HG02840 (cell line): Measurements from ENCODE around the gene D2HGDH.

ENCODE experiments used
- ATAC-seq: cut with Tn5 transposase; IDR thresholded peaks from one replicate; pipeline ENCODE4 v1.9.1; 2021; ENCODE audit warnings: mild to moderate bottlenecking, moderate library complexity, moderate number of reproducible peaks; ENCODE audit not compliant: unreplicated experiment, low FRiP score

The D2HGDH gene

DNA sequence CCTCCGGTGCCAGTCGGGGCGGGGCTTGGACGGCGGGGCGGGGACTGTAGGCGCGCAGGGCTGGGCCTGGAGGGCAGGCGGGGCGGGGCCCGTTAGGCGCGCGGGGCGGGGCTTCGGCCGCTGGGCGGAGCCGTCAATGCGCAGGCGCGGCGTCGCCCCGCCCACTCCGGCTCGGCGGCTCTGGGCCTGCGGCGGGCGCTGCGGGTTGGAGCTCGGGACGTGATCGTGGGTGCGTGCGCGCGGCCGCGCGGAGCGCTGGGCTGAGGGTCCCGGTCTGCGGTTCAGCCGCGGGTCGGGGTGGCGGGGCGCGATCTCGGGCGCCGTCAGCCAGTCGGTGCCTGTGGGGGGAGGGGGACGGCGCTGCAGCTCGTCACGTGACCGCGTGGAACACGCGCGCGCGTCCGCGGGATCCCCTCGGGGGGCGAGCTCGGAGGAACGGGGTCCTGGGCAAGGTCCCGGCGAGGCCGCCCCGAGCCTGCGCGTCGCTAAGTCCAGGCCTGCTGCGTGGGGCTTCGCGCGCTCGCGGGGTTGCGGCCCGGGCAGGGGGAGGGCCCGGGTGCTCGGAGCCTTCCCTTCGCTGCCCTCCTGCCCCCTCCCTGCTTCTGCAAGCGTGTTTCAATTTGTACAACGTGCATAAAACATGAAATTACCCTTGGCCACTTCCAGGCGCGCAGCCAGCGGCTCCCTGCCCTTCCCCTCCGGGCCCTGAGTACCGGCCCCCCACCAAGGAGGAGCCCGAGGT lies at the start of gene D2HGDH:
TSS of gene D2HGDH (plus strand) at position 164 of the 742 bp plus-strand sequence. CDS start 595 bp downstream, outside the sequence.
- peak; percentile 77 for ATAC-seq

DNA sequence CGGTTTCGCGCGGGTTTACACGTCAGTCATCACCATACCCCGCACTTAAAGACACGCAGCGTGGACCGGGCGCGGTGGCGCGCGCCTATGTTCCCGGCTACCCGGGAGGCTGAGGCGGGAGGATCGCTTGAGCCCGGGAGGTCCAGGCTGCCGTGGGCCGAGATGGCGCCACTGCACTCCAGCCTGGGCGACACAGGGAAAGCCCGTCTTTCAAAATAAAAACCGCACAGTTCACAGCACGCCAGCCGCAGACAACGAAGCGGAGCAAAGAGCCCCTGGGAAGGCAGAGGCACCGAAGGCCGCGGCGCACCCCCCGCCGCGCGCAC lies 48.1 kb upstream of the D2HGDH start:
- ATAC-seq: peak; percentile 20

GRCh38 chr2:241686650-241687425 lies 47.6 kb upstream of the D2HGDH start, which contains the start of gene DTYMK:
DTYMK (minus strand) TSS chr2:241686815; CDS start chr2:241686783, 32 bp downstream.
- peak; percentile 94 for ATAC-seq

DNA sequence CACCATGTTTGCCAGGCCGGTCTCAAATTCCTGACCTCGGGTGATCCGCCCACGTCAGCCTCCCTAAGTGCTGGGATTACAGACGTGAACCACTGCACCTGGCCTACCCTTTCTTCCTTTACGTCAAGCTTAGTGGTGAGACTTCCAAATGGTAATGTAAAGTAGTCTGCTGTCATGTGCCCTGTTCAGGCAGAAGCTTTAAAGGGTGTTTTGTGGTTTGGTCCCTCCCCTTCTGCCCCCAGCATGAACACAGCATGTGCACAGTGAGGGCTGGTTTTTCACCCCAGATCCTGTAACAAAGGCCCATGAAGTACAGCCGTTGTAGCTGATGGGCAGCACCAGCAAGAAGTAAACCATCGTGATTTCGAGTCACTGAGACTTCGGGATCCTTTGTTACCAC lies 45.1 kb upstream of the D2HGDH start:
- no peak for ATAC-seq

GRCh38 chr2:241690202-241690717 lies 44.2 kb upstream of the D2HGDH start:
- no peak for ATAC-seq

DNA sequence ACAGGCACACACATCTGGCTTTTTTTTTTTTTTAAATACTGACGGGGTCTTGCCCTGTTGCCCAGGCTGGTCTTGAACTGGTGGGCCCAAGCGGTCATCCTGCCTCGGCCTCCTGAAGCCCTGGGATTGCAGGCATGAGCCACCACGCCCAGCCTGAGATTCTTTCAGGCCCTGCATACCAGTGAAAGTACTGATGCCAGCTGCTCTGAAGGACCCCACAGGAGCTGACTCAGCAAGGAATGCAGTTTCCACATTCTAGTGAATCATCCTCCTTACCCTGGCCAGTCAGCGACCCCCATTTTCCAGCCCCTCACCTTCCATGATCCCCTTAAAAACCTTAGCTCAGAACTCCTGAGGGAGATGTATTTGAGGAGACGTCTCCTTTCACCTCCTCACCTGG lies 42.0 kb upstream of the D2HGDH start:
- ATAC-seq: no peak

DNA sequence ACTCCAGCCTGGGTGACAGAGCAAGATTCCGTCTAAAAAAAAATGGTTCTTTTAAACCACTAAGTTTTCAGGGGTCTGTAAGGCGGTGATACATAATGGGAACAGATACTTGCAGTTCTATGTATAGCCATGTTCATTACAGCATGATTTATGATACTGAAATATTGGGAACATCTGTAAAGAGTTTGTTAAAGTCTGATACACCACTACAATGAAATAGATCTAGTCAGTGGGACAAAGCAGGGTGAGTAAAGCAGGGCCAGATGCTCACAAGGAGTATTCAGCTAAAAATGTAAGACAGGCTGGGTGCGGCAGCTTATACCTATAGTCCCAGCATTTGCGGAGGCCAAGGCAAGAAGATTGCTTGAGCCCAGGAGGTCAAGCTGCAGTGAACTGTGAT lies 38.8 kb upstream of the D2HGDH start:
- ATAC-seq: no peak

- ATAC-seq: no peak
Measured at GRCh38 chr2:241701149-241701398, 33.4 kb upstream of the D2HGDH start.

DNA sequence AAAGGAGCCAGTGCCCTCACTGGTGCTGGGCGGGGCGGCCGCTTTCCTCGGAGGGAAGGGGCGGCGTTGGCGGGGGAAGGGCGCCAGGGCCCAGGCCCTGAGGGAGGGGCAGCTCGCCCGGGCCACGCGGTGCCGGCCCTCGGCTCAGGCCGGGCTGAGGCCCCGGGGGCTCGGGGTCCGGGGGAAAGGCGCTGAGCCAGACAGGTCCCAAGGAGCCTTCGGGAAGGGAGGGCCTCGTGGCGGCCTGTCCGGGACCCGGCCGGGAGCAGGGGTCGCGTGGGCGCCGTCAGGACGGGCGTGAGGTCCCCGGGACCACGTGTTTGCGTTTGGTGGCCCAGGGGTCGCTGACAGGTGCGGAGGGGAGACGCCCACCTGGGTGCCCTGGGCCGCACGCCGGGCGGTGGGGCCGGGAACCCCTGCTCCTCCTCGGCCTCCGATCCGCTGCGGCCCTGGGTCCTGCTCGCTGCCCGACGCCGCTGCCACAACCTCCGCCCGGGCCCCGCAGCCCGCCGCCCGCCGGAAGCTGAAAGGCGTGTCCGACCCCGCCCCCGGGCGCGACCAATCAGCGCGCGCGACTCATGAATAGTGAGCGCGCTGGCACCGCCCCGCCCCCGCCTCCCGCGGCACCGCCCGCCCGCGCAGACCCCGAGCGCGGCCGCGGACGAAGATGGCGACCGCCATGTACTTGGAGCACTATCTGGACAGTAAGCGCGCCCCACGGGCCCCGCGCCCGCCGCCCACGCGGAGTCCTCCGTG lies 32.9 kb upstream of the D2HGDH start, which contains the start of gene ING5:
TSS of gene ING5 (plus strand) at position 641 of the 756 bp plus-strand sequence. CDS start at position 668, 27 bp downstream.
- ATAC-seq: peak; percentile 61

- ATAC-seq: peak; percentile 65
Measured at GRCh38 chr2:241702155-241703031, 32.0 kb upstream of the D2HGDH start.

DNA sequence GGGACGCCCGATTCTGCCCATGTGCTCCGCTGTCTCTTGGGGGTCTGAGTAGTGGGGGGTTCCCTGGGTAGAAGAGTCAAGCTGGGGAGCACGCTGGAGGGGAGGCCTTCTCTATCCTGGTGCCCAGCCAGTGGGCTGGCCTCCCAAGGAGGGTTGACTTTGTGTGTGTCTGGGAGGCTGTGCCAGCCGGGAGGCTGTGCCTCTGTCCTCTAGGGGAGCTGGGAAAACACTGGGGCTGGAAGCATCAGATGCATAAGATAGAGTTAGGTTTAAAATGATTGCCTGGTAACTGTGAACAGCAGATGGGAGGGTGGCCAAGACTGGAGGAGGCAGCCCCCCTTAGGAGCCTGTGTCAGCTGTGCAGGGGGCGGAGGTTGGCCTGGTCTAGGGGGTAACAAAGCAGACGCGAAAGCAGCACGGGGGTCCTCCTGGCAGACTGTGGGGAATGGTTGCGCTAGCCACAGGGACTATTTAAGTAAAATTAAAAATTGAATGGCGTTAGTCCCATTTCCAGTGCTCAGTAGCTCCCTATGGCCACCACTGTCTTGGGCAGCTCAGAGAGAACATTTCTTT lies 31.3 kb upstream of the D2HGDH start:
- ATAC-seq: no peak

DNA sequence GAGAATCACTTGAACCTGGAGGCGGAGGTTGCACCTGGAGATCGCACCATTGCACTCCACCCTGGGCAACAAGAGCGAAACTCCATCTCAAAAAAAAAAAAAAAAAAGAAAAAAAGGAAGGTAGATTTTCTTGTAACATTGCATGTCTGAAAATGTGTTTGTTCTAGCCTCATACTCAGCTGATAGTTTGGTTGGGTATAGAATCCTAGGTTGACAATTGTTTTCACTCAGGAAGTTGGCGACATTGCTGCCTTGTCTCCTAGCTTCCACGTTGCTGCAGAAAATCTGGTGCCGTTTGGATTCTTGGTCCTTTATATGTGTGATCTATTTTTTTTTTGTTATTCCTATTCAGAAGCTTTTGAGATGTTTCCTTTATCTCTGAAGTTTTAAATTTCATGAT lies 27.9 kb upstream of the D2HGDH start:
- no peak for ATAC-seq

GRCh38 chr2:241708879-241709278 lies 25.6 kb upstream of the D2HGDH start:
- no peak for ATAC-seq

DNA sequence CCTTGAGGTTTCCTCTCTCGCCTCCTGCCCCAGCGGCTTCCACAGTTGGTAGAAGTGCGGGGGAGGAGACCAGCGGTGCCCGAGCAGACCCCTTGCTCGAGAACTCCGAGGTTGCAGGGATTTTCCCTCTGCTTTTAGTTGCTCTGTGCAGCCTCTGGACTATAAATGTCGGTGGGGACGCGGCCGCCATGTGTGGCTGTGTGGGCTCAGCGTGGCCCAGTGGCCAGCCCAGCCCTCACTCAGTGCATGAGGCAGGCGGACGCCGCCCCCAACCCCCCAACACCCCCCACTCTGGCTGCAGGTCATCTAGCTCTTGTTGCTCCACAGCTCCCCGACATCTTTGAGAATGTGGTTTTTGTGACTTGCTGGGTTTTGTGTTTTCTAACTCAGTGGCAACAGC lies 15.3 kb upstream of the D2HGDH start:
- no peak for ATAC-seq

GRCh38 chr2:241720099-241720498 lies 14.3 kb upstream of the D2HGDH start:
- ATAC-seq: no peak

GRCh38 chr2:241720560-241720959 lies 13.9 kb upstream of the D2HGDH start:
- ATAC-seq: no peak

DNA sequence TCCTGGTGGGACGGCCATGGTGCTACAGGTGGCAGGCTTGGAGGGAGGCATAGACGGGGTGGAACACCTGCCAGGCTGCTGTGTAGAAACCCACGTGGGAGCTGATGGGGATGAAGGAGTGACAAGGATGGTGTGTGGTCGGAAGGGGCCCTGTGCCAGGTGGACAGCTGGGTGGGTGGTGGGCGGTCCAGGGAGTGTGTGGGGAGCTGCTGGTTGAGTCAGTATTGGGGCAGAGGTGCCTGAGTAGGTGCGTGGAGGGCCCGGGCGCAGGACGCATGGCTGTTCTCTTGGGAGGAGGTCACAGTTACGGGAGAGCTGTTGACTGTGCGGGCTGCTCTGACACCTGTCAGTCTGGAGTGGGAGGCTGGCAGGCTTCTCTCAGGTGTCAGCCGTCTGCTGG lies 12.6 kb upstream of the D2HGDH start:
- ATAC-seq: no peak

DNA sequence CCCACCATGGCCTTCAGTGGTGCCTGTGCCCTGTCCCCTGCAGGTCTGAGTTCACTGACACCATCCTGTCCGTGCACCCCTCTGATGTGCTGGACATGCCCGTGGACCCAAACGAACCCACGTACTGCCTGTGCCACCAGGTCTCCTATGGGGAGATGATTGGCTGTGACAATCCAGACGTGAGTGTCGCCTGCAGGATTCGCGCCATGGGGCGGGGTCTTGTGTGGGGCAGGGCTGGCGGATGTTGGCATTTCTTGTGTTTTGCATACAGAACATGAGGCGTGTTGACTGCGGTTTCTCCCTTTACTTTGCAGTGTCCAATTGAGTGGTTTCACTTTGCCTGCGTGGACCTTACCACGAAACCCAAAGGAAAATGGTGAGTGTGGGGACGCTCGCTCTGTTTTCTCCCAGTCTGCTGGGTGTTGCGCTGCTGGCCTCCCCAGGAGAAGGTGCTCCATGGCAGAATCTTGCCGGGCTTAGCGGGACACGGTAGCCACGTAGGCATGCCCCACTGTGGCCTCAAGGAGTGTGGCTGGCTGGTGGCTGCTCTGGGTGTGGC lies 11.5 kb upstream of the D2HGDH start:
- no peak for ATAC-seq

- ATAC-seq: no peak
Measured at GRCh38 chr2:241724259-241724974, 10.0 kb upstream of the D2HGDH start.
